Gastroesophageal sphincter (tissue), 2 donors: ENCODE results near the gene SUN1.

ENCODE experiments used
- EP300 ChIP-seq: sonication (generic); formaldehyde crosslinking; IDR thresholded peaks from one replicate; pipeline ENCODE4 v1.6.1; 2017; ENCODE audit warnings: antibody characterized with exemption, mild to moderate bottlenecking
- POLR2AphosphoS5 ChIP-seq: sonication (generic); formaldehyde crosslinking; IDR thresholded peaks from one replicate; pipeline ENCODE4 v1.6.1; 2017; ENCODE audit warnings: antibody characterized with exemption

DNA sequence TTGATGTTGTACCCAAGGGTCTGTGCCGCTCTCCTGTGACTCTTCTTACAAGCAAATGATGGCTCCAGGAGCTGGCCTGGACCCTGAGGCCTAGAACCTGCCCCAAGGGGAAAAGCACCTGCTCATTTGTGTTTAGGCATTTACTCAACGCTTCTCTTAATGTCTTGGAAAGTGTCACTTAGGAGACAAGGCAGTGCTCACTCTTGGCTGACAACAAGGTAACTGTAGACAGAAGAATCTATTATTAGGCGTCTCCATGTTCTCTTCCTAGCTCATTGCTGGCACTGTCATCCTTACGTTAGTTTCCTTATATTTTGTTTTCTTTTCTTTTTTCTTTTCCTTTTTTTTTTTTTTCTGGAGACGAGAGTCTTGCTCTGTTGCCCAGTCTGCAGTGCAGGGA, 38.1 kb upstream of the SUN1 start:
- TF ChIP-seq EP300 (no peak), POLR2AphosphoS5 (no peak)
